ENCODE results near the gene SPINK8. TPM values are rescaled to one million over a fixed set of nuclear protein-coding genes. Genes with fewer than 3 reads are reported as not detected.
"Not testable (repeated sequence)": the region's sequence is repeated elsewhere in the genome, so short reads cannot be mapped to it uniquely, and the experiment has no call there.

Gene SPINK8
- total RNA-seq (not detected), polyA plus RNA-seq (not detected)
- long read RNA-seq, donor 1 = 0 reads
- long read RNA-seq, donor 2 = 0 reads
- long read RNA-seq, donor 3 = 0 reads
- long read RNA-seq, donor 4 = 0 reads

DNA sequence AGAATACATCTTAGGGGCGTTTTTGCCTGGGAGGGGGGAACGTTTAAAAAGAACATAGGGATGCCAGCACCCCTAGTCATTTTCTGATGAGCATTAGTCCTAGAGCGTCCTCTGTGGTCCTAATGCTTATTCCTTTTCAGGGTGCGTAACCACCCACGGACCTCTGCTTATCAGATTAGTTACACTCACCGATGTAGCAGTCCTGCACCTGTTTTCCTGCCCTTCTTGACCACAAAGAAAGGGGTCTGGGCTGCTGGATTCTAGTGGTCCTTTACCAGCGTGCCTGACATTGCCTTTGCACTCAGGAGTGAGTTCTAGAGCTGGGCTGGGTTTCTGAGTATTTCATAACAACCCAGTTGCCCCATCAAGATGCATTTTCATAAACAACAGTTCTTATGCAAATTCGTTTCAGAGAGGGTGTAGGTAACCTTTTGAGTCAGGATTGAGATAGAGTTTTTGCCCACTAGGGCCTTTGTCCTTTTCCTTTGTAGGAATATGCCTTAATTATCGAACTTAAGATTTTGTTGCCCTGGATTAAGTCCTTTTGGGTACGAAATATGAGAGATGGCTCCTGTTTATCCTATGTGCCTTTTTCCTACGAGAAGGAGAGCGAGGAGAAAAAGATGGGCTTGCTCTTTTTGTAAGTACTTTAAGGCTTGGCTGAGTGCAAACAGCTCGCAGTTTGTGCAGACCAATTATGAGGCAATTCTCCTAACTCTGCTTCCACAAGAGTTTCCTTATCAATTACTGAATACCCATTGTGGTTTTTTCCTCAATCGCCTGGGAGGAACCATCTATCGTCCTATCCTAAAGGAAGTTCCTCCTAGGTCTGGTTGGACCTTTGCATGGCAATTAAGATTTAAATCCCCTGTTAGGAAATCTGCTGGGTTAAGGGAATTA, at the start of gene SPINK8:
SPINK8 (minus strand) TSS at position 316 of the 900 bp plus-strand sequence. CDS start 5,320 bp downstream, outside the sequence.
- intact Hi-C loops (cut with DNase I); H3K27me3 ChIP-seq (ENCODE audit: control insufficient read depth, insufficient read depth); H3K27ac ChIP-seq (ENCODE audit: low read length); H3K4me3 ChIP-seq (ENCODE audit: low read length); ATAC-seq; H3K9me3 ChIP-seq (ENCODE audit: control insufficient read depth, low read length); H3K4me1 ChIP-seq (ENCODE audit: control insufficient read depth, insufficient read depth, low read length); DNase-seq: not testable (repeated sequence)
- WGBS = 66% methylated on average over 15 of the region's 15 CpGs

DNA sequence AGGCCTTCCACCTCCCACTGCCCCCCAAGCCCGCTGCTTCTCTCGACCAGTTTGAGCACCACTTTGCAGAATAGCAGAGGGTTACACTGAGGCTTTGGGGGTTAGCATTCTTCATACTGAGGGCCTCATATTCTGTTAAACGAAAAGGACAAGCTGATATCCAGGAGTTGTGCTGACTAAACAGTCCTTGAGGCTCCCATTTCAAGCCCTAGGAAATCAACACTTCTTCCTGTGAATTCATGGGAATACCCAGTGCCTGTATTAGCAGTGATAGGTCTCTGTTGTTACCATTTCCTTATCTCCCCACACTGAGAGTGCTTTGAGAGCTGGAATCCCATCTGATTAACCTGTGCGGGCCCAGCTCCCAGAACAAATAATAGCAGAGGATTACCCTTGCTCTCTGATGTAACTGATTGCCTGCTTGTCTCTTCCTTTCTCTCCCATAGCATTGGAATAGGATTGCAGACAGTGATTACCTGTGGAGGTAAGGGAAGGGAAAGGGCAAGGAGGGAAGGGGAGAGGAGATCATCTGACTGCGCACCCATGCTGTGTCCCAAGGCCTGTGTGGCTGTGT, 39.5 kb upstream of the SPINK8 start:
- Histone ChIP-seq H3K4me1 (ENCODE audit: control insufficient read depth, insufficient read depth, low read length) (peaks cover 2% of the 10 kb centered on the region), H3K27ac (ENCODE audit: low read length) (no peak overlapping the region), H3K27me3 (ENCODE audit: control insufficient read depth, insufficient read depth) (no peaks in the 10 kb centered on the region), H3K4me3 (ENCODE audit: low read length) (no peak overlapping the region), H3K9me3 (ENCODE audit: control insufficient read depth, low read length) (no peaks in the 10 kb centered on the region)
- intact Hi-C loops (cut with DNase I) = no loop called here
- DNase-seq = no peak
- no peak for ATAC-seq
- WGBS = 43% methylated on average over 5 of the region's 5 CpGs

DNA sequence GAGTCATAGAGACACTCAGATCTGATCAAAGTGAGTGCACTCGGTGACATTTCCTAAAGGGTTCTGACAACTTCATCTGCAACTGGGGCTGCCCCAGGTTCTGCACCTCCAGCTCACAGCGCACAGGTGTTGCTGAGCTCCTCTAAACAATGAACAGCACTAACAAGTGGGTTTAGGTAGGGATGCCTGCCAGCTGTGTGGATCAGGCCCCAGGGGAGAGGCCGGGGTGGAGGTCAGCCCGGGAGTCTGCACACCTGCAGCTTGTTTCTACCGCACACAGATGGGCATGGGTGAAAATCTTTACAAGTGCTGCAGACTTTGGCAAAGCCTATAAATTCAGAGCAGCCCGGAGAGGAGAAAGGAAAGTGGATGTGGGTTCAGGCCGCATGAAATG, 38.9 kb upstream of the SPINK8 start:
- 84% methylated on average over 7 of the region's 7 CpGs for WGBS
- no peak for ATAC-seq
- H3K4me3 ChIP-seq (ENCODE audit: low read length) = no peak overlapping the region
- peaks cover 2% of the 10 kb centered on the region for H3K4me1 ChIP-seq (ENCODE audit: control insufficient read depth, insufficient read depth, low read length)
- H3K27ac ChIP-seq (ENCODE audit: low read length) = no peak overlapping the region
- DNase-seq = no peak
- intact Hi-C loops (cut with DNase I) = no loop called here
- H3K9me3 ChIP-seq (ENCODE audit: control insufficient read depth, low read length) = no peaks in the 10 kb centered on the region
- H3K27me3 ChIP-seq (ENCODE audit: control insufficient read depth, insufficient read depth) = no peaks in the 10 kb centered on the region

DNA sequence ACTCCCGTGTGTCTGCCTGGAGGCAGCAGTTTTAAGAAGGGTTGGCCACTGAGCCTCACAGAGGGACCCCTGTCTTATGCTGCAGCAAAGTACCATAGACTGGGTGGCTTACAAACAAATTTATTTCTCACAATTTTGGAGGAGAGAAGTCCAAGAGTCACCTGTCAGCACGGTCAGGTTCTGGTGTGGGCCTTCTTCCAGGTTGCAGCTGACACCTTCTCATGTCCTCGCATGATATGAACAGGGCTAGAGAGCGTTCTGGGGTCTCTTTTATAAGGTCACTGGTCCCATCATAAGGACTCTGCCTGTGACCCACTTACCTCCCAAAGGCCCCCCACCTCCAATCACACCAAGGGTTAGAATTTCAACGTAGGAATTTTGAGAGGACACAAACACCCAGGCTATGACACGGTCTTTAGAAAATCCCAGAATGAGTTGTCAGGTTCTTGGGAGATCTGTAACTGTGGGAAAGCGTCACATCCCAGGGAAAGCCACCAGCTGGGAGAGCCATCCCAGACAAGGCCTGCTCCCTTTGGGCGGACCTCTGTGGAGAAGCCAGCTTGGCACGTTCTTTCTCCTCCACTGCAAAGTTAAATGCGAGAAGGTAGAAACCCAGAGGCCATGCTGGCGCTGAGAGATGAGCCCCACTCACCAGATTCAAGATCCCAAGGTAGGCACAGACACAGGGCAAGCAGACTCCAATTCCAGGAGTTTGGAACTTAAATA, 38.4 kb upstream of the SPINK8 start, which contains the start of gene FBXW12:
FBXW12 (plus strand) TSS at position 569 of the 726 bp plus-strand sequence. CDS start 549 bp downstream, outside the sequence.
- 79% methylated on average over 11 of the region's 11 CpGs for WGBS
- Histone ChIP-seq H3K27ac (ENCODE audit: low read length) (no peak within 1 kb of the TSS), H3K4me3 (ENCODE audit: low read length) (no peak within 1 kb of the TSS), H3K27me3 (ENCODE audit: control insufficient read depth, insufficient read depth) (no peaks in the 10 kb centered on the region), H3K9me3 (ENCODE audit: control insufficient read depth, low read length) (no peaks in the 10 kb centered on the region), H3K4me1 (ENCODE audit: control insufficient read depth, insufficient read depth, low read length) (peaks cover 2% of the 10 kb centered on the region)
- no peak for DNase-seq
- no peak for ATAC-seq
- intact Hi-C loops (cut with DNase I) = no loop called here

DNA sequence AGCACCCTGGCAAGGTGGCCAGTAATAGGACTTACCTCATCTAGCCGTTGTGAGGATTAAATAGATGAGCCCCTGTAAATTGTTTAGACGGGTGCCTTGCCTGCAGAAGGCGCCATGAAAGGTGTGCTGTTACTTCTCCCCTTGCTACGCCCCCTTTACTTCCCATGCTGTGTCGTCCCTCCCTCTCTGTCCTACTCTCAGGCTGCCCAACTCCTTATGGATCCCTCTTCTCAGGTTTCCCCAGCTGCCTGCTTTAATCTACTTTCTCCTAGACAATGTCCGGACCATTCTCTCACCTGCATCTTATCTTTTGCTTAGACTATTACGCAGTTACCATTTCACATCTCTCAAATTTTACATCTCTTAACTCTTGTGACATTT, 36.9 kb upstream of the SPINK8 start:
- H3K9me3 ChIP-seq (ENCODE audit: control insufficient read depth, low read length) = no peaks in the 10 kb centered on the region
- ATAC-seq = no peak
- no peak overlapping the region for H3K4me3 ChIP-seq (ENCODE audit: low read length)
- no peaks in the 10 kb centered on the region for H3K27me3 ChIP-seq (ENCODE audit: control insufficient read depth, insufficient read depth)
- DNase-seq = no peak
- peaks cover 2% of the 10 kb centered on the region for H3K4me1 ChIP-seq (ENCODE audit: control insufficient read depth, insufficient read depth, low read length)
- intact Hi-C loops (cut with DNase I) = no loop called here
- WGBS = 72% methylated on average over 7 of the region's 7 CpGs
- H3K27ac ChIP-seq (ENCODE audit: low read length) = no peak overlapping the region

DNA sequence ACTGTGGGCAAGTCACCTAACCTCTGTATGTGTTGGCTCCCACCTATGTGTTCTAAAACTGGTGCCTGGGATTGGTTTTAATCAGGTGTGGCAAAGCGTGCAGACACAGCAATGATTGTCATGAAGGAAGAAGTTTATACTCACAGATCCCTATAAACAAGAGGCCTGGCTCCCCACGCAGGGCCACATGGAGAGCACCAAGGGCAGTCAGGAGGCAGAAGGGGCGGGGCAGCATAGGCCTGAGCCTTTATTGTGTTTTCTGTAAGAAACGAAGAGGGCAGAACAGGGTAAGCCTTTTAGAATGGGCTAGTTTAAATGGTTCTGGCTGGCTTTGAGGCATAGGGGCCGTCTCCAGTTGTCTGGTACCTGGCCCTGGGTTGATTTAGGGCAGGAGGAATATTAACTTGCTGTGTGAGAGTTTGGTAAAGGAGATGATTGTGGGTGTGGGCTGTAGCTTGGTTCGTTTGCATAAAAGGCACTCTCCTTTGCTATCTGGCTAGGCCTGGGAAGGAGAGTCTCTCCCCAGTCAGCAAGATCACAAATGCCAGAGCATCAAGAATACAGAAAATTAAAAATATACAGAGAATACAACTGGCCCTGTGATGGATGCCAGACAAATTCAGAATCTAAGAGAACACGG, 36.4 kb upstream of the SPINK8 start:
- H3K27me3 ChIP-seq (ENCODE audit: control insufficient read depth, insufficient read depth) = no peaks in the 10 kb centered on the region
- intact Hi-C loops (cut with DNase I) = no loop called here
- whole genome bisulfite sequencing = 70% methylated on average over 7 of the region's 7 CpGs

DNA sequence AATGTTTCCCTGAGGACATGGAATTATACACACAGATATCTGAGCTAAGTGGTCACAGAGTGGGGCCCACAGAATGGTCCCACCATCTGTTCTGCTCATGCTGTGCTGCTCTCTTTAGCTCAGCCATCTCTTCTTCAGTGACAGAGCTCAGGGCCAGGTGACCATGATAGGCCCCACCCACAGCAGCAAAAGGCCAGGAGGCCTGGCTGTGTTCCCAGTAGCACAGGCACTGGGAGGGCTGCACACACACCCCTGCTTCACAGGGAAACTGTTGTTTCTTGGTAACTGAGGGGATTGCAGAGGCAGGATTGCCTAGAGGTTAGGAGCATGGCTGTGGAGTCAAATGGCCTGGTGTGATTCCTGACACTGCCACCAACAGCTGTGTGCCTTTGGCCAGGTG, 33.7 kb upstream of the SPINK8 start:
- Histone ChIP-seq H3K27me3 (ENCODE audit: control insufficient read depth, insufficient read depth) (no peaks in the 10 kb centered on the region), H3K9me3 (ENCODE audit: control insufficient read depth, low read length) (no peaks in the 10 kb centered on the region), H3K27ac (ENCODE audit: low read length) (no peak overlapping the region), H3K4me3 (ENCODE audit: low read length) (no peak overlapping the region), H3K4me1 (ENCODE audit: control insufficient read depth, insufficient read depth, low read length) (no peaks in the 10 kb centered on the region)
- DNase-seq = no peak
- peak; percentile 31 to 57 for ATAC-seq
- intact Hi-C loops (cut with DNase I) = no loop called here

More for the DNA sequence above, 36.4 kb upstream of the SPINK8 start:
- no peak overlapping the region for H3K4me3 ChIP-seq (ENCODE audit: low read length)
- peaks cover 2% of the 10 kb centered on the region for H3K4me1 ChIP-seq (ENCODE audit: control insufficient read depth, insufficient read depth, low read length)
- DNase-seq = no peak
- no peak overlapping the region for H3K27ac ChIP-seq (ENCODE audit: low read length)
- ATAC-seq = no peak
- no peaks in the 10 kb centered on the region for H3K9me3 ChIP-seq (ENCODE audit: control insufficient read depth, low read length)

DNA sequence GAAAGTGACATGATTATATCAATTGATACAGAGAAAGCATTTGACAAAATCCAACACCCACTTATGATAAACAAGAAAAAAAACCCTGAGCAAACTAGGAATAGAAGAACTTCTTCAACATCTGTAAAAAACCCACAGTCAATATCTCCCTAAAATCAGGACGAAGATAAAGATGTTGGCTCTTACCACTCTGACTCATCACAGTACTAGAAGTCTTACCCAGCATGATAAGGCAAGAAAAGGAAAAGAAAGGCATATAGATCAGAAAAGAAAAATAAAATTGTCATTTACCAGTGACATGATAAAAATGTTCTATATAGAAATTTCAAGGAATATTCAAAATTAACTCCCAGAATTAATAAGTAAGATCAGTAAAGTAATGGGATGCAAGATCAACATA, 31.4 kb upstream of the SPINK8 start:
- Histone ChIP-seq H3K9me3 (ENCODE audit: control insufficient read depth, low read length) (no peaks in the 10 kb centered on the region), H3K4me1 (ENCODE audit: control insufficient read depth, insufficient read depth, low read length) (no peaks in the 10 kb centered on the region), H3K27ac (ENCODE audit: low read length) (no peak overlapping the region), H3K4me3 (ENCODE audit: low read length) (no peak overlapping the region), H3K27me3 (ENCODE audit: control insufficient read depth, insufficient read depth) (no peaks in the 10 kb centered on the region)
- ATAC-seq (no peak), DNase-seq (no peak)
- WGBS = 67% methylated on average over 1 of the region's 1 CpG
- intact Hi-C loops (cut with DNase I) = no loop called here

DNA sequence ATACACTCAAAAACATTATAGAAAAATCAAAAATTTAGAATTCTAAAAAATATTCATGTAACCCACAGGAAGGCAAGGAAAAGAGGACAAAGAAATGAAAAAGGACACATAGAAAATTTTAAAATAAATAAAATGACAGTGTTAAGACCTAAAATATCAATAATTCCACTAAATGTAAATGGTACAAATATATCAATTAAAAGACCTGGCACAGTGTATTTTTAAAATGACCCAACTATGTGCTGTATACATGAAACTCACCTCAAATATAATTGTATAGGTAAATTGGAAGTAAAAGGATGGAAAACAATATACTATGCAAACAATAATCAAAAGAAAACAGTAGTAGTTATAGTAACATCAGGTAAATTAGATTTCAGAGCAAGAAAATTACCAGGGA, 28.5 kb upstream of the SPINK8 start:
- no peak for DNase-seq
- H3K4me1 ChIP-seq (ENCODE audit: control insufficient read depth, insufficient read depth, low read length) = no peaks in the 10 kb centered on the region
- no peak overlapping the region for H3K27ac ChIP-seq (ENCODE audit: low read length)
- peaks cover 1% of the 10 kb centered on the region for H3K27me3 ChIP-seq (ENCODE audit: control insufficient read depth, insufficient read depth)
- no peak for ATAC-seq
- H3K9me3 ChIP-seq (ENCODE audit: control insufficient read depth, low read length) = no peaks in the 10 kb centered on the region
- intact Hi-C loops (cut with DNase I) = no loop called here
- no peak overlapping the region for H3K4me3 ChIP-seq (ENCODE audit: low read length)

DNA sequence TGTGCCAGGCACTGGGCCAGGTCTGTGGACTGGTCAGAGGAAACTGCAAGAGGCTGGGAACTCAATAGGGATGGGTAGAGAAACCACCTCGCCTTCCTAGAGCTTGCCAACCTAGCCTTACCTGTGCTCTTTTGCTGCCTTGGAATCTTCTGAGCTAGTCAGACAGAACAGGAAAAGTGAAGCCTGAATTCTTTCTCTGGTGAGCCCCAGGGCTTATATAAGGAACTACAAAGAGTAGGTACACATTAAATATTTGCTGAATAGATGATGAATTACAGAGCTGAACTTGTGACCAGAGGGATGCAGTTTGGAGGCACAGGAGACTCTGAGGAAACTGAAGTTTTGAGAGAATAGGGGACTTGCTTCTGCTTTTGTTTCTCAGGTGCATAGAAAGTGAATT, 23.0 kb upstream of the SPINK8 start:
- ATAC-seq (no peak), DNase-seq (no peak)
- WGBS = 70% methylated on average over 1 of the region's 1 CpG
- intact Hi-C loops (cut with DNase I) = no loop called here
- no peak overlapping the region for H3K4me3 ChIP-seq (ENCODE audit: low read length)
- peaks cover 2% of the 10 kb centered on the region for H3K27me3 ChIP-seq (ENCODE audit: control insufficient read depth, insufficient read depth)
- H3K27ac ChIP-seq (ENCODE audit: low read length) = no peak overlapping the region
- H3K9me3 ChIP-seq (ENCODE audit: control insufficient read depth, low read length) = no peaks in the 10 kb centered on the region
- H3K4me1 ChIP-seq (ENCODE audit: control insufficient read depth, insufficient read depth, low read length) = no peaks in the 10 kb centered on the region

All from right cardiac atrium (tissue), 5 donors.